Ectodermal cell (in vitro differentiated cells): ENCODE measurements around the gene SDK1.

Source experiments
- H3K27ac ChIP-seq: 2 replicates; pipeline ENCODE4 v1.7.0; 2013; ENCODE audit warnings: mild to moderate bottlenecking, low read depth, low read length; ENCODE audit not compliant: insufficient read depth, poor library complexity, severe bottlenecking
- H3K27me3 ChIP-seq: 2 replicates; pipeline ENCODE4 v1.7.0; 2013; ENCODE audit warnings: mild to moderate bottlenecking, low read length; ENCODE audit not compliant: insufficient read depth, control insufficient read depth, poor library complexity, severe bottlenecking
- H3K36me3 ChIP-seq: one replicate; pipeline ENCODE4 v1.7.0; 2013; ENCODE audit warnings: low read length; ENCODE audit not compliant: control insufficient read depth, insufficient read depth
- H3K4me1 ChIP-seq: one replicate; pipeline ENCODE4 v1.7.0; 2013; ENCODE audit warnings: low read length; ENCODE audit not compliant: control insufficient read depth, insufficient read depth
- H3K4me3 ChIP-seq: 2 replicates; pipeline ENCODE4 v1.7.0; 2013; ENCODE audit warnings: low read depth, low read length, control low read depth; ENCODE audit not compliant: insufficient read depth
- H3K9me3 ChIP-seq: 2 replicates; pipeline ENCODE4 v1.7.0; 2013; ENCODE audit warnings: mild to moderate bottlenecking, low read length, moderate library complexity; ENCODE audit not compliant: control insufficient read depth
- WGBS, 2 experiments: methylation state at CpG; one replicate each; pipeline ENCODE4 v1.1.7; 2013; ENCODE audit warnings: missing lambda C conversion rate in 2 of 2; 5-methylcytosine and 5-hydroxymethylcytosine counted together

Gene SDK1

DNA sequence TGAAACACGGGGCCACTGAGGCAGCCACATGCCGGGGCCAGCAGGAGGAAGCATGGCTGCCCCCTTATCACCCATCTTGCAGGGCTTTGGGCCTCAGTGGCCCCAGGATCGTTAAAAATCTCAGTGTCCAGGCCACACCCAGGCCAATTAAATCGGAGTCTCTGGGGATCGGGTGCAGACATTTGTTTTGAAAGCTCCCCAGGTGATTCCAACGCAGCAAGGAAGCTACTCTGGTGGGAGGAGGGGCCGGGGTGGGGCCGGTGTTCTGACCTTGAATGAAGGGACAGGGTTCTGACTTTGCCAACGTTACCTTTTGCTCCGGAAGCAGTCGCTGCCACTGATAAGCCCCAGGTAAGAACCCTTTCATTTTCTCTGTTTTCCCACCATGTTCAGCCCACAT lies 968.7 kb downstream of the SDK1 start:
- Histone ChIP-seq H3K9me3 (no peaks in the 10 kb centered on the region), H3K4me3 (no peak overlapping the region), H3K4me1 (peaks cover 5% of the 10 kb centered on the region), H3K36me3 (no peaks in the 10 kb centered on the region), H3K27me3 (no peaks in the 10 kb centered on the region), H3K27ac (no peak overlapping the region)
- WGBS, 2 experiments = 85 to 87% methylated on average over 11 of the region's 11 CpGs

DNA sequence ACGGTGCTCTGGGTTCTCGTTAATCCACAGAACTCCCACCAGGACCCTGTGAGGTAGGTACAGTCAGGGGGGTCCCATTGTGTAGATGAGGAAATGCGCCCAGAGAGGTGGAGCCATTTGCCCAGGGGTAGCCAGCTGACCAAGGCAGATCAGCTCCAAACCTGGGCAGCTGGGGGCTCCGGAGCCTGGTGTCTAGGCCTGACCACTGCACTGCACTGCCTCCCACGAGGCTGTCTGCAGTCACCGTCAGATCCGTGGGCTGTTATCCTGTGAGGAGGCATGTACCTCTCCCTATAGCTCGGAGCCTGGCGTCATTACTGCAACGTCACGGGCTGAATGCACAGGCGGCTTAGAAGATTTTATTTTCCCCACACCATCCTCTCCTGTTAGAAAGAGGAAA lies 969.2 kb downstream of the SDK1 start:
- Histone ChIP-seq H3K27me3 (no peaks in the 10 kb centered on the region), H3K4me1 (peaks cover 5% of the 10 kb centered on the region), H3K36me3 (no peaks in the 10 kb centered on the region), H3K9me3 (no peaks in the 10 kb centered on the region), H3K27ac (no peak overlapping the region), H3K4me3 (no peak overlapping the region)
- WGBS, 2 experiments = 89 to 91% methylated on average over 12 of the region's 12 CpGs

DNA sequence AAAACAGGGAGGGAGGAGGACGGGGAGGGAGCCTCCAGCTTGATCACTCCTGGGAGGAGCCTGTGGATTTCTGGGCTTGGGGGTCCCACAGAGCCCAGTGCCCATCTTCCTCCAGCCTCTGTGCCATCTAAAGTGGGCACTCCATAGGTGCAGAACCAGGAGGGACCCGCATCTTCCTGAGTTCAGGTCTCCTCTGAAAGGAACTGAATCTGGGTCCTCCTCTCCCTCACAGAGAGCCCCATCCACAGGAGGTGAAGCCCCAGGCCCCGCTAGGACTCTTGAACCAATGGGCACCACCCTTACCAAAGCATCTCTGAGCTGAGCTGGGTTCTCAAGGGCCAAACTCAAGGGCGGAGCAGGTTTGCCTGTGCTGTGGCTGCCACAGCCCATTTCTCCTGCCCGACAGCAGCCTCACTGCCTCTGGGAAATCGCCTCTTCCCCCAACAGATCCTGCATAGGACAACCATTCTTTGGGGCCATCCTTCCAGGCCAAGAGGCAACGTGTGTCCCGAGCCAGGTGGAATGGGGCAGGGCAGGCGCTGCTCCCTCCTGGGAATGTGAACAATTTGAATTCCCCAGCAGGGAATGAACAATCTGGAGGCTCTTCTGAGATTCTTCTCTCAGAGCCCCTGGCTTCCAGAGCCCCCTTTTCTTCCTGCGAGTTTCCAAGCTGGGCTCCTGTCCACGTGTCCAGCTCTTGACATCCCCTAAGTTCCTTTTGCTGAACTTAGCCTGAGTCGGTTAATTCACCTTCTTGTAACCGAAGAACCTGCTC lies 970.1 kb downstream of the SDK1 start:
- Histone ChIP-seq H3K36me3 (no peaks in the 10 kb centered on the region), H3K4me1 (peaks cover 5% of the 10 kb centered on the region), H3K27ac (no peak overlapping the region), H3K9me3 (no peaks in the 10 kb centered on the region), H3K27me3 (no peaks in the 10 kb centered on the region), H3K4me3 (no peak overlapping the region)
- 81 to 83% methylated on average over 13 of the region's 13 CpGs for WGBS, 2 experiments

- Histone ChIP-seq H3K36me3 (no peaks in the 10 kb centered on the region), H3K4me1 (peaks cover 5% of the 10 kb centered on the region), H3K27me3 (no peaks in the 10 kb centered on the region), H3K27ac (no peak overlapping the region), H3K4me3 (no peak overlapping the region), H3K9me3 (no peaks in the 10 kb centered on the region)
- 86 to 88% methylated on average over 10 of the region's 10 CpGs for WGBS, 2 experiments
These were observed 970.6 kb downstream of the SDK1 start for GRCh38 chr7:4271716-4272015.

DNA sequence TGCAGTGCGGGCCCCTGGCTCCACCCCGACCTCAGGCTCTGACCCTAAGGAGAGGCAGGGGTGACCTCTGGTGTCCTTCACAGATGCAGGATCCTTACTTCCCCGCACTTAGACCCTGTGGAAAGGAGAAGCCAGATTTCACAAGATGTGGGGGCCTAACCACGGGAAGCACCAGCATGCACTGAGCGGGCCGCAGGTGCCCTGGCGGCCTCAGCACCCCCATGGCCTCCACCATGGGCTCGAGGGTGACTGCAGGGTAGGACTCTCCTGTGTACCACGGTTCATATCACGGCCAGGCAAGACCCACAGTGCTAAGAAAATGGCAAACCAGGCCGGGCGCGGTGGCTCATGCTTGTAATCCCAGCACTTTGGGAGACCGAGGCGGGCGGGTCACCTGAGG lies 971.1 kb downstream of the SDK1 start:
- WGBS, 2 experiments = 92 to 93% methylated on average over 16 of the region's 16 CpGs
- no peak overlapping the region for H3K4me3 ChIP-seq
- H3K27me3 ChIP-seq = no peaks in the 10 kb centered on the region
- no peaks in the 10 kb centered on the region for H3K36me3 ChIP-seq
- H3K27ac ChIP-seq = no peak overlapping the region
- peaks cover 5% of the 10 kb centered on the region for H3K4me1 ChIP-seq
- no peaks in the 10 kb centered on the region for H3K9me3 ChIP-seq

GRCh38 chr7:4273566-4274230 lies 972.6 kb downstream of the SDK1 start:
- Histone ChIP-seq H3K27ac (no peak overlapping the region), H3K36me3 (no peaks in the 10 kb centered on the region), H3K27me3 (no peaks in the 10 kb centered on the region), H3K4me3 (no peak overlapping the region), H3K9me3 (no peaks in the 10 kb centered on the region), H3K4me1 (no peaks in the 10 kb centered on the region)
- WGBS, 2 experiments = 84 to 88% methylated on average over 9 of the region's 9 CpGs

- Histone ChIP-seq H3K4me3 (no peak overlapping the region), H3K9me3 (no peaks in the 10 kb centered on the region), H3K27ac (no peak overlapping the region), H3K4me1 (no peaks in the 10 kb centered on the region), H3K36me3 (no peaks in the 10 kb centered on the region), H3K27me3 (no peaks in the 10 kb centered on the region)
- 77 to 78% methylated on average over 3 of the region's 3 CpGs for WGBS, 2 experiments
These were observed 973.2 kb downstream of the SDK1 start for GRCh38 chr7:4274286-4274685.

- H3K36me3 ChIP-seq = no peaks in the 10 kb centered on the region
These were observed 976.9 kb downstream of the SDK1 start for GRCh38 chr7:4277936-4278335.

DNA sequence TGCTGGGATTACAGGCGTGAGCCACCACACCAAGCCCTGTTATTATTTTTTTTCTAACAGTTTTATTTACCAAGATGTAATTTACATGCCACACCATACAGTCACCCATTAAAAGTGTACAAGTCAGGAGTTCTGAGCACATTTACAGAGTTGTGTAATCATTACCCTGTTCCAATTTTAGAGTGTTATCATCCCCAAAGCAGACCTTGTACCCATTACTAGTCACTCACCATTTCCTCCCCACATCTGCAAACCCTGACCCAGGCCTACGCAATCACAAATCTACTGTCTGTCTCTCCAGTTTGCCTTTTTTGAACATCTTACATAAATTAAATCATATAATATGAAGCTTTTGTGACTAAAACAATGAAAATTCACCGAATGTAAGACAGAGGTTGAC lies 978.2 kb downstream of the SDK1 start:
- no peaks in the 10 kb centered on the region for H3K9me3 ChIP-seq
- no peak overlapping the region for H3K4me3 ChIP-seq
- H3K27ac ChIP-seq = no peak overlapping the region
- no peaks in the 10 kb centered on the region for H3K4me1 ChIP-seq
- 90 to 97% methylated on average over 2 to 3 of the region's 3 CpGs for WGBS, 2 experiments
- H3K27me3 ChIP-seq = no peaks in the 10 kb centered on the region
- no peaks in the 10 kb centered on the region for H3K36me3 ChIP-seq

More at GRCh38 chr7:4277936-4278335, 976.9 kb downstream of the SDK1 start:
- Histone ChIP-seq H3K27ac (no peak overlapping the region), H3K9me3 (no peaks in the 10 kb centered on the region), H3K27me3 (no peaks in the 10 kb centered on the region), H3K4me1 (no peaks in the 10 kb centered on the region), H3K4me3 (no peak overlapping the region)
- 91 to 94% methylated on average over 4 of the region's 4 CpGs for WGBS, 2 experiments

DNA sequence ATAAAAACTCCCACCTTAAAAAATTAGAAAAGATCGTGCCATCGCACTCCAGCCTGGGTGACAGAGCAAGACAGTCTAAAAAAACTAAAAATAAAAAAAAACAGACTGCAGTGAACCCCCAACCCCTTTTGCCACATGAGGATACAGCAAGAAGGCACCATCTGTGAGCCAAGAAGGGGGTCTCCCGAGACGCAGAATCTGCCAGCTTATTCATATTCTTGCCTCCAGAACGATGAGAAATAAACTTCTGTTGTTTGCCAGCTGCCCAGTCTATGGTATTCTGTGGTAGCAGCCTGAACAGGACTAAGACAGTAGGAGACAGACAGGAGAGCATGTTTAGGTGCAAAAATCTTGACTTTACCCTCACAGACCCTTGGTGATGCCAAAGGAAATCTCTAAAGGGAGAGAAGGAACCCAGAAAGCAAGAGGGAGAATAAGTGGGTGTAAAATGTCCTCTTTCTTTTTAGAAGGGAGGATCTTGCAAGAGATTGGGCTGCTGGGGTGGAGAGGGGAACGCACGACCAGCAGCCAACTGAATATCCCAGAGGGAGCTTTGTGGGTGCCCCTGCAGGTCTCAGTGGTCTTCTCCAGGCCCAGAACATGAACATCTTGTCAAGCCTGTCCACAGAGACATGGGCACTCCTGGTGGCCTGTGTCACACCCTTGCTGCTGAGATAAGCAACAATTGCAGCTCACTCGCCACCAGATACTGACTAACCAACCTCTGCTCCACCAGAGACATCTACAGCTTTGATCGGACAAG lies 980.4 kb downstream of the SDK1 start:
- Histone ChIP-seq H3K4me3 (no peak overlapping the region), H3K9me3 (no peaks in the 10 kb centered on the region), H3K4me1 (no peaks in the 10 kb centered on the region), H3K27ac (no peak overlapping the region), H3K27me3 (no peaks in the 10 kb centered on the region), H3K36me3 (no peaks in the 10 kb centered on the region)
- 87 to 88% methylated on average over 9 of the region's 9 CpGs for WGBS, 2 experiments
